Measurements from ENCODE around the gene ATG9B. TPM values are rescaled to one million over a fixed set of nuclear protein-coding genes. Genes with fewer than 3 reads are reported as not detected.

ATG9B gene
- total RNA-seq, 1 donor from 2014 or later: 0.11 TPM

DNA sequence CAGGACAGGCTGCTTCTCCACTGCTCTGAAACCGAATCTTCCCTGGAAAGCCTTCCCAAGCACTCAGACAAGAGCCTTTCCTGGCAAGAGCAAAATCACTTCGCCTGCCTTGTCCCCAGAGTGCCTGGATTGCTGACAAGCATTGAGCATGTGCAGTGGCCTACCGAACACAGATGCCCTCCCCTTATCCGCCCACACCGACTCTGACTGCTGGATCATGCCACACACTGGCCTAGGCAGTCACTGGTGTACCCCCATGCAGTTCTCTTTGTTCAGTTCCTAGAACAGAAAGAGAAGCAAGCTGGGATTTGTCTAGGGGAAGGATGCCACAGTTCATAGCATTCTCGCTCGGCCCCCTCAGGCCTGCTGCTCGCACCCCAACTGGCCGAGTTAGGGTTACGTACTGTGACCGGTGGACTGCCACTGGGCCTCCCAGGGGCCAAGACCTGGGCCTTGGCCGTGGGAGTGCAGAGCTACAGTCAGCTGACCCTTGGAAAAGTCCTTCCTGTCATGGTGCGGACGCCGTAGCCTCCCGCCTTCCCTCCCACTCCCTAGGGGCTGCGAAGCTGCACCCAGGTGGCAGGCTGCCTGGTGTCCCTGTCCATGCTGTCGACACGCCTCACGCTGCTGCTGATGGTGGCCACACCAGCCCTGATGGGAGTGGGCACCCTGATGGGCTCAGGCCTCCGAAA is 10.9 kb upstream of the ATG9B start:
- H3K27me3 Mint-ChIP-seq (ENCODE audit: unreplicated experiment): no peaks in the 10 kb centered on the region
- H3K27ac Mint-ChIP-seq (ENCODE audit: unreplicated experiment): no peak overlapping the region
- no peak for TF ChIP-seq CTCF (IDR thresholded peaks at IDR 0.05)
- H3K4me3 Mint-ChIP-seq (ENCODE audit: unreplicated experiment): no peak overlapping the region
- peaks cover 18% of the 10 kb centered on the region for H3K4me1 Mint-ChIP-seq (ENCODE audit: unreplicated experiment)
- H3K36me3 Mint-ChIP-seq (ENCODE audit: unreplicated experiment): no peaks in the 10 kb centered on the region
- DNase-seq (ENCODE audit: extremely low spot score, unreplicated experiment): no peak
- H3K9me3 Mint-ChIP-seq (ENCODE audit: unreplicated experiment): no peaks in the 10 kb centered on the region

GRCh38 chr7:151034312-151035025 is 10.2 kb upstream of the ATG9B start:
- Mint-ChIP-seq H3K27me3 (ENCODE audit: unreplicated experiment) (no peaks in the 10 kb centered on the region), H3K27ac (ENCODE audit: unreplicated experiment) (no peak overlapping the region), H3K36me3 (ENCODE audit: unreplicated experiment) (no peaks in the 10 kb centered on the region), H3K9me3 (ENCODE audit: unreplicated experiment) (no peaks in the 10 kb centered on the region), H3K4me3 (ENCODE audit: unreplicated experiment) (no peak overlapping the region), H3K4me1 (ENCODE audit: unreplicated experiment) (peaks cover 15% of the 10 kb centered on the region)
- no peak for DNase-seq (ENCODE audit: extremely low spot score, unreplicated experiment)
- TF ChIP-seq CTCF (IDR thresholded peaks at IDR 0.05): no peak

DNA sequence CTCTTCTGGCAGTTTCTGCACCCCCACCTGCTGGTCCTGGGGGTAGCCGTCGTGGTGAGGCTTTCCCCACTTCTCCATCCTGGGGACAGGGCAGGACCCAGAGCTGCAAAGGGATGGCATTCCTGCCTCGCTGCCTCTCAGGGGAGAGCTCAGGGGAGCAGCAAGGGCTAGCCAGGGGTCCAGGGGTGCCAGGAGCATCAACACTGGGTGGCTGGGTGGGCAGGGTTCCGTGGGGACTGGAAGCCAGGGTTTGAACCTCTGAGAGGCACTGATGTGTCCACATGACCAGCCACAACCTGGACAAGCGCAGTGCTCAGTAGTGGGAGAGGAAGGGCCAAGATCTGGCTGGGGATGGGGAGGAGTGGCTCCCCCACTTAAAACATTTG is 9.6 kb upstream of the ATG9B start:
- H3K9me3 Mint-ChIP-seq (ENCODE audit: unreplicated experiment): no peaks in the 10 kb centered on the region
- H3K27me3 Mint-ChIP-seq (ENCODE audit: unreplicated experiment): no peaks in the 10 kb centered on the region
- no peaks in the 10 kb centered on the region for H3K36me3 Mint-ChIP-seq (ENCODE audit: unreplicated experiment)
- peaks cover 15% of the 10 kb centered on the region for H3K4me1 Mint-ChIP-seq (ENCODE audit: unreplicated experiment)
- H3K4me3 Mint-ChIP-seq (ENCODE audit: unreplicated experiment): no peak overlapping the region
- H3K27ac Mint-ChIP-seq (ENCODE audit: unreplicated experiment): no peak overlapping the region
- TF ChIP-seq CTCF (IDR thresholded peaks at IDR 0.05): no peak
- no peak for DNase-seq (ENCODE audit: extremely low spot score, unreplicated experiment)

DNA sequence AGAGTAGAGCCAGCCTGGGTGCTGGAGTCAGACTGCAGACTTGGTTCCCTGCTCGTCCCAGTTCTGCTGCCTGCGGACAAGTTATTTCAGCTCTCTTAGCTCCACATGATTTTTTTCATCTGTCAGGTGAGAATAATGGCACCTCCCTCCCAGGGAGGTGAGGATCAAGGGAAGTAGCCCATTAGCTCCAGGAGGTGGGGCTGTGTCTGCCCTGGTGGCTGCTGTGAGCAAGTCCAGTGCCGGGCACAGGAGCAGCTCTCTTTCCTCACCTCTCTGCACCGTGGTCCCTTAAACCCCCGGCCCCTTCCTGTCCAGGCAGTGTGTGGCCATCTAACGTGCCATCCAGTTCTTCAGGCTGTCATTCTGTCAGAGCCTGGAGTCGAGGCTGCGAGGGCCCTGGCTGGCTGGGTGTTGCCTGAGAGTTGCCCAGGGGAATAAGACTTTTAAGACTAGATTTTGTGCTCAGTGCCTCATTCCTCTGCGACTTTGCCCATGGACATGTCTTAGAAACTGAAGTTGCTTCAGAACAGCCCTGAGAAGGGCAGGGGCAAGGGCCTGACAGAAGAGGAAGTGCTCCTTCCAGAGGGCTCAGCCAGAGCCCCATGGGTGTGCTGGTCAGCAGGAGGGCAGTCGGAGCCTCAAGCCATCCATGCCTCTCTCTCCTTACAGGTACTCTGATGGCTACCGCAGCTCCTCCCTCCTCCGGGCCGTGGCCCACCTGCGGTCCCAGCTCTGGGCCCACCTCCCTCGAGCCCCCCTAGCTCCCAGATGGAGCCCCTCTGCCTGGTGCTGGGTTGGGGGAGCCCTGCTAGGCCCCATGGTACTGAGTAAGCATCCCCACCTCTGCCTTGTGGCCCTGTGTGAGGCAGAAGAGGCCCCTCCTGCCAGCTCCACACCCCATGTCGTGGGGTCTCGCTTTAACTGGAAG is 8.9 kb upstream of the ATG9B start:
- H3K4me3 Mint-ChIP-seq (ENCODE audit: unreplicated experiment): no peak overlapping the region

More for the DNA sequence above, 8.9 kb upstream of the ATG9B start:
- peaks cover 14% of the 10 kb centered on the region for H3K4me1 Mint-ChIP-seq (ENCODE audit: unreplicated experiment)
- H3K27me3 Mint-ChIP-seq (ENCODE audit: unreplicated experiment): no peaks in the 10 kb centered on the region
- no peak for DNase-seq (ENCODE audit: extremely low spot score, unreplicated experiment)
- H3K27ac Mint-ChIP-seq (ENCODE audit: unreplicated experiment): no peak overlapping the region
- H3K36me3 Mint-ChIP-seq (ENCODE audit: unreplicated experiment): no peaks in the 10 kb centered on the region
- no peaks in the 10 kb centered on the region for H3K9me3 Mint-ChIP-seq (ENCODE audit: unreplicated experiment)
- no peak for TF ChIP-seq CTCF (IDR thresholded peaks at IDR 0.05)

Data from osteocyte (in vitro differentiated cells).